H54 (cell line): Measurements from ENCODE around the gene DIP2C.
"Not testable (repeated sequence)": the region's sequence is repeated elsewhere in the genome, so short reads cannot be mapped to it uniquely, and the experiment has no call there.

ENCODE experiments used
- DNase-seq: peaks from one replicate; pipeline ENCODE4 v3.0.0; 2011; ENCODE audit warnings: low spot score, mixed read lengths; ENCODE audit not compliant: insufficient read length
- FAIRE-seq: peaks from 3 replicates; lab custom pipeline; 2011; peaks lifted over from hg19 to GRCh38; lab: Jason Lieb, UNC
- POLR2A ChIP-seq: IDR thresholded peaks from 2 replicates; pipeline ENCODE4 v1.6.1; 2011; ENCODE audit warnings: low read depth, mild to moderate bottlenecking, low read length

Gene DIP2C

DNA sequence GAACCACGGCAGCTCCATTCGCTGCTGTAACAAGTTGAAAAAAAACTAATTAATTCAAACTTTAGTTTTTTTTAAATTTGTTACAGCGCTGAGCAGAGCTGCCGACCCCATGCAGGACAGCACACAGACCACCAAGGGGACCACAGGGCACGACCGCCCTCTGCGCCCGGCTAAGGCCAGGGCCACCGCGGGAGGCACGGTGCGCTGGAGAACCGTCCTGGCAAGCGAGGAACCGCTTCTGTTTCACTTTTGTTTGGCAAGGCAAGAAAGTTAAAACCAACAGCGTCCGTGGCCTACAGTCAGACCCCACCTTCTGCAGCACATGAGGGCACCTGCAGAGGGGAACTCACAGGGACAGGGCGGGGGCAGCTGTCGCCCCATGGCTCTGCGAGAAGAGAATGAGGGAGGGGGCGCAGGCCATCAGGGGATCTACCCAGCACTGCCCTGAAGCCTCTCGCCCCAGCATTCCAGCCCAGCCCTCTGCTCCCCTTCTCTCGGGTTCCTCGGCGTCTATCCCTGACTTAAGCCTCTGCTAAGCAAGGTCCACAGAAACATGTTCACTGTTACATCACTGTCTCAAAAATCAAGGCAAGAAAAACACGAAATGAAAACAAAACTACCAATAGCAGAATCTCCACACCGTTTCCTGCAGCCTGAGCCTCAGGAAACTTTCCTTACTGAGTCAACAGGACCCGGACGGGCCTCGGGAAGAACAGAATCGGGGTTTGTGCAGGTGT, 204.4 kb downstream of the DIP2C start:
- FAIRE-seq (no peak), DNase-seq (no peak)
- TF ChIP-seq POLR2A = no peak

DNA sequence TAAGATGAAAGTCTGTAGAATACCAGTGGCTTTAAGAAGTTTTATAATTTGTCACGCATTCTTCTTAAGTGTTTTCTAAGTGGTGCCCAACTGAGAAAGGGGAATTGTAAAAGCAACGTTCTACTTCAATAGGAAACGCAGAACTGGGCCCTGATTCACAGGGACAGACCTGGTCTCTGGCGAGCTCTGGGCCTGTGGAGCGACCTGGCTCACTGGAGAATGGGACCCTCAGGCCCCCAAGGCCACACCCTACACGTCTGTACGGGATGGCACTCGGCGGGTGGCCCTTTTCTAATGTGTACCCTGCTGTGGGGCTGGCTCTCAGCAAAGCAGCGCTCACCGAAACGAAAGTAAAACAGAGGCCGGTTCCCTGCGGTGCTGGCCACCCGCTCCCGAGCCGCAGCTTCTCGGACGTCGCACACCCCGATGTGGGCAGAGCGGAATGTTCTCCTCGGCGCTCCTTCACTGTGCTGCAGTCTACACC, 205.0 kb downstream of the DIP2C start:
- DNase-seq (peak; percentile 45), FAIRE-seq (no peak)
- no peak for TF ChIP-seq POLR2A

DNA sequence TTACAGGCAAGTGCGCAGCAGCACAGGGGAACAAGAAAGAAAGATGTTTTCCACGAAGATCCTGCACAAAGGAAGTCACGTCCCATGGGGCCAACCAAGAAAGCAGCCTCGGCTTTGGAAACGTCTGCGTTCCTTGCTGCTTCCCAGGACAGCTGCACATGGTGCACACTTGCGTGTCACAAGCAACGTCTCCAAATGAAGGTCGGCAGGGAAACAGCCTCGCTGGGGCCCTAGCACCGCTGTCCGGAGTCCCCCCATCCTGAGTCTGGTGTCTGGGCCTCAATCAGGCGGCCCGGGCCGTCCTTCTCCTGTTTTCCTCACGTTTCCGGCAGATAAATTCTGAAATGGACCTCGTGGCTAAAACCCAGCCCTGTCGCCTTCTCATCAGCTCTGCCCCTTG, 206.2 kb downstream of the DIP2C start:
- no peak for TF ChIP-seq POLR2A
- FAIRE-seq = no peak

DNA sequence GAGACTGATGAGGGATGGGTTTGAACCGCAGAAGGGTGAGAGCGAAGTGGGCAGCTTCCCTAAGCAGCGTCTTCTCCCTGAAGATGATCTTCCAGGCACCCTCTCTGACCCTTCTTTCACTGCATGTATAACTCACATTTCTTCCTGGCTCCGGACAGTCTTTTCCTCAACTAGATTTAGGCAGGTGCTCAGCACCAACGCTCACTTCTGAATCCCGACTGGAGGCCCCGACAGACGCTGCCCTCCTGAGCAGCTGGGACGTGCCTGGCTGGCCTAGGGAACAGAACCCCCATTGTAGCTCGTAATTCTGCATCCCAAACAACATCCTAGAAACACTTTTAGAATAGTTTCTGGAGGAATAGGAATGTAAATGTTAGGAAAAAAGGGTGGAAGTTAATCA, 206.6 kb downstream of the DIP2C start:
- TF ChIP-seq POLR2A = no peak
- no peak for FAIRE-seq

More for the DNA sequence above, 206.2 kb downstream of the DIP2C start:
- DNase-seq = no peak

DNA sequence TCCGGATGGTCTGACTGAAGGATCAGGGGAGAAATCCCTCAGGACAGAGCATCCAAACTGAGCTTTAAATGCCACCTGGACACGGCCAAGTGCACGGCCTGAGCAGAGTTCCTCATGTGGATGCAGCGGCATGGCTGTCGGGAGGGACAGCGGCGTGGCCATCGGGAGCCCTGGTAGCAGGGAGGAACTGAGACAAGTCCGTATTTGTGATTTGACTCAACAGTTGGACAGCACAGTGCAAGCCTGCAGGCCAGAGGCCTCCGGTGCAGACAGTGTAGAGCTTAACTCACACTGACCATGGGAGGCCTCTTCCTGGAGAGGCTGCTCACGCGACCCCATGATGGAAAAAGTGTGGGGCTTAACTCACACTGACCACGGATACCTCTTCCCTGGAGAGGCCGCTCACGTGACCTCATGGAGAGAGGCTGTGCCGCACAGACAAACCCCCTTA, 207.4 kb downstream of the DIP2C start:
- DNase-seq = no peak
- no peak for TF ChIP-seq POLR2A
- no peak for FAIRE-seq

More for the DNA sequence above, 206.6 kb downstream of the DIP2C start:
- no peak for DNase-seq

DNA sequence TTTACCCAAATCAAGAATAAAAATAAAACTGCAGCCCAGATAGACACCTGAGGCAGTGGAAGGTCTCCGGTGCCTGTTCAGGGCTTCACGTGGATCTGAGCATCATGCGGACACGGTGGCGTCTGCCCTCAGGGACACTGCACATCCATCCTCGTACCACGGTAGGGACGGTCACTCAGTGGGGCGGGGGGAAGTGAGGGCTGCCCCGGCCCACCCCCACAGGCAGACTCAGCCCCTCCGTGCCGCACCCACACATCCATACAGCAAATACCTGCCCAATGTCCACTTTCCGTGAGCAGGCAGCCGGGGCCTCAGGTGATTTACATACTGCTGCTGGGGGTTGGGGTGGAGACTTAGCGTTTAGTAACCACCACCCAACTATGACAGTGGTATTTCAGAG, 207.8 kb downstream of the DIP2C start:
- no peak for TF ChIP-seq POLR2A
- FAIRE-seq (no peak), DNase-seq (no peak)

DNA sequence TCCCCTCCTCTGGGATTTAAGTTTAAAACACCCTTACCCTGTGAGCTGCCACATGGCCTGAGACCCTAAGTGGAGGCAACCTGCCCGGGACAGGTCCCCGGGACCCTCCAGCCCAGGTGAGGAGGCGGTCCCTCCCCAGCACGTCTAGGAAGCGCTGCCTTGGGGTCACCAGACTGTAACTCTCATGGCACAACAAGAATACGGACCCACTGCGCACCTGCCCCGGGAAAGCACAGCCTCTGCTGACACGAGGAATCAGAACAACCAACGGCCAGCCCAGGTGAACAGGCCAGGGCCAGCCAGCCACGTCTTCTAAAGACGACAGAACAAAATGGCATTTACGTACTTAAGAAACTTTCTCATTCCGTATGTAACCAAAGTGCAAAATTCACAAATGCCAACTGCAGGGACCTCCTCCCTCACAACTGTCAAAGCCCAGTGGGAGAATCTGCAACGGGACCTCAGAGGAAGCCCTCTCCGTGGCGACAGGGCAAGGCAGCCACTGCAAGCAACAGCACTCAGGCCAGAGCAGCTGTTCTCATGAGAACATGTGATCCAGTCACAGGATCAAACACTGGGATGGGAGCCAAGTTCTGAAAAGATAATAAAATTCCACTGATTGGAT, 208.4 kb downstream of the DIP2C start:
- FAIRE-seq (no peak), DNase-seq (no peak)
- no peak for TF ChIP-seq POLR2A

DNA sequence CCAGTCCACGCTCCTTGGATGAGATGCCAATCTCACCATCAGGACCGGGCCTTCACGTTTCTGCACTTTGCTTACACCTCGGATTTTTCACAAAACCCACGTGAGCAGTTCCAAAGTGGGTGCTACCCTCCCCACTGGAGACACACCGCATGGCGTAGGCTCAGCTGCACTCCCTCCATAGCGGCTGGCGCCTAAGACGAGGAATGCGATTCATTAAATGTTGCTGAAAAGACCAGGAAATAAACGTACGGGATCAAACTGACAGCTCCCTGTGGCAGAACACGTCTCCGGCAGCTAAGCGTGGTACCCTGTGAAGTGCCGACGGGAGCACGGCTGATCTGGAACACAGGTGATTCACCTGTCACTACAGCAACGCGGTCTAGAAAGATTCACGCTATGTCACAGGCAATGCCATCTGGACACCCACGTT, 209.0 kb downstream of the DIP2C start:
- DNase-seq = no peak
- no peak for TF ChIP-seq POLR2A
- FAIRE-seq = no peak

DNA sequence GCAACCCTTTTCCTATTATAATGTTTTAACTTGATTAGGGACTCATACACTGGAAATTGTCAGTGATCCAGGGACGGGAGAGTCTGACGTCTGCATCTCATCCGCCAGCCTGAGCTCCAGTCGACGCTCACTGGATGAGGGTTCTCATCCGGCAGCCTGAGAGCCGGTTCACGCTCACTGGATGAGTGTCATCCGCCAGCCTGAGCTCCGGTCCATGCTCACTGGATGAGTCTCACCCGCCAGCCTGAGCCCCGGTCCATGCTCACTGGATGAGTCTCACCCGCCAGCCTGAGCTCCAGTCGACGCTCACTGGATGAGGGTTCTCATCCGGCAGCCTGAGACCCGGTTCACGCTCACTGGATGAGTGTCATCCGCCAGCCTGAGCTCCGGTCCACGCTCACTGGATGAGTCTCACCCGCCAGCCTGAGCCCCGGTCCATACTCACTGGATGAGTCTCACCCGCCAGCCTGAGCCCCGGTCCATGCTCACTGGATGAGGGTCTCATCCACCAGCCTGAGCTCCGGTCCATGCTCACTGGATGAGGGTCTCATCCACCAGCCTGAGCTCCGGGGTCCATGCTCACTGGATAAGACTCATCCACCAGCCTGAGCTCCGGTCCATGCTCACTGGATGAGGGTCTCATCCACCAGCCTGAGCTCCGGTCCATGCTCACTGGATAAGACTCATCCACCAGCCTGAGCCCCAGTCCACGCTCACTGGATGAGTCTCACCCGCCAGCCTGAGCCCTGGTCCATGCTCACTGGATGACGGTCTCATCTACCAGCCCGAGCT, 209.6 kb downstream of the DIP2C start:
- not testable (repeated sequence) for DNase-seq, FAIRE-seq

DNA sequence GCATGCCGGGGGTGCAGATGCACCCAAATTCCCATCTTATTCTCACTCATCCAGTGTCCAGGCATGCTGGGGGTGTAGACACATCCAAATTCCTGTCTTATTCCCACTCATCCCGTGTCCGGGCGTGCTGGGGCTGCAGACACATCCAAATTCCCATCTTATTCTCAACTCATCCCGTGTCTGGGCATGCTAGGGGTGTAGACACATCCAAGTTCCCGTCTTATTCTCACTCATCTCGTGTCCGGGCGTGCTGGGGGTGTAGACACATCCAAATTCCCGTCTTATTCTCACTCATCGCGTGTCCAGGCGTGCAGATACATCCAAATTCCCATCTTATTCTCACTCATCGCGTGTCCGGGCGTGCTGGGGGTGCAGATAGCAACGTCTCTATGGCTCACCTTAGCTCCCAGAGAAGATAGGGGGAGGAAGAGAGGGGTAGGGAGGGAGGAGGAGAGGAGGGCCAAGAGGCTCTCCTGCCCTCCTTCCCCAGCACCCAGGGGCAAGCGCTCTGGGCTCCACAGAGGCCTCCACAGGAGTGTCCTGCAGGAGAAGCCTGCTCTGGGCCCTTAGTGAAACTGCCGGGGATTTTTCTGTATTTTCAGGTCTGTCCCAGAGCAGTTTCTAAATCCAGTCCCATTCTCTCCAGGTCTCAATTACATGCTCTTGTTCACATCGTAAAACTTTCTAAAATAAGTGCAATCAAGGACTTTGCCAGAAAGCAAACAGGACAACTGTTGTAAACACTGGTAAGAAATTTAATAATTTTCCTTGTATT, 210.8 kb downstream of the DIP2C start:
- TF ChIP-seq POLR2A = no peak
- FAIRE-seq (no peak), DNase-seq (no peak)

DNA sequence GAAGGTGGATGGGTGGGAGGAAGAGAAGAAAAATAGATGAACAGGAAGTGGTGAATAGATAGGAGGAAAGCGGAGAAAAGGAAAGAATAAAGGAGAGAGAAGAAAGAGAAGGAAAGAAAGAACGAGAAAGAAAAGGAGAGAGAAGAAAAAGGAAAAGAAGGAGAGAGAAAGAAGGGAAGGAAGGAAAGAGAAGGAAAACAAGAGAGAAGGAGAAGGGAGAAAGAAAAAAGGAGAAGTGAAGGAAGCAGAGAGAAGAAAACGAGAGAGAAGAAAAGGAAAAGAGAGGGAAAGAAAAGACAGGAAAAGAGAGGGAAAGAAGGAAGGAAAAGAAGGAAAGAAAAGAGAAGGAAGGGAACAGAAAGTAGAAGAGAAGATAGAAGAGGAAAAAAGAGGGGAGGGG, 211.8 kb downstream of the DIP2C start:
- no peak for TF ChIP-seq POLR2A
- FAIRE-seq = no peak
- no peak for DNase-seq

DNA sequence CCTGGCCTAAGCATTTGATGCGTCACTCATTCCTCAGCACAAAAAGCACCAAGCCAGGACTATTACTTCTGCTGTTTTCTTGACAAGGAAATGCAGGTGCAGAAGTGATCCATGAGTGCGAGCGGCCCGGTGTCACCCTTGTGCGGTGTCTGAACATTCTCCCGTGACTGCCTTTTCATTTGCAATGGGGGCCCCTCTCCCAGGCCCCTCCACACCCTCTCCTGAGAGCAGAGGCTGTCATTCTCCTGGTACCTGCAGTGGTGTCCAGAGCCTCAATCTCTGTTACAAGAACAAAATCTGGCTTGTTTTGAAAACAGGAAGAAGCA, 213.1 kb downstream of the DIP2C start:
- DNase-seq (no peak), FAIRE-seq (no peak)
- TF ChIP-seq POLR2A = no peak

DNA sequence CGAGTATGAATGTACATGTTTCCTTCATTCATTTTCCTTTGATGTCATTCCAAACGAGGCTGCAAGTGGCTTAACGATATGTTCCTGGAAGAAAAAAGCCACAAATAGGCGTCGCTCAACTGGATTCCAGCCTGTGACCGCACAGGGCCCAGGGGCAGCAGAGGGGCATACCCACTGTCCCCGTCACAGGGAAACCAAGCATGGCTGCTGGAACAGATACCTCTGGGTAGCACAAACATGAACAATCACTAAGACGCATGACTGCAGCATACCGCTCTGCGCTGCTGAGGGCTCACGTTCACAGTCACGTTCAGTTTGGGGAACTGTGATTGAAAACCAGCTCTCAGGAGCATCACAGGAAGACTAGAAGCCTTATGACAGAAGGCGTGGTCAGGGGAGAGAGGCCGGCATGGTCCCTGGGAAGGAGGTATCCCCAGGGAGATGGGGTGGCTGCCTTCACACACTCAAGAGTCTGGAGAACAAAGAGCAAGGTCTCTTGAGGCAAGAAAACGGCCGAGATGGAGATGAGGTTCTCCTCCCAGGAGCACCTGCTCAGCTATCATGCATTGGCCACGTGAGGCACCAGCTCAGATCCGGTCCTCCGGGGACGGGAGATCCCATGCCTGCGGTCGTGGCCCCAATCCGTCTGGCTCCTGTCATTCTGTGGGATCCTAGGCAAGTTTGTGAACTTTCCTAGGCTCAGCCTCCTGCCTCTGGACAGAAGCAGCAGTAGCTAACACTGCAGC, 213.6 kb downstream of the DIP2C start:
- no peak for DNase-seq
- no peak for TF ChIP-seq POLR2A
- FAIRE-seq = no peak
